GM10847 (cell line): ENCODE data around the gene ANKRD52.

ENCODE experiments used
- POLR2A ChIP-seq: IDR thresholded peaks from 2 replicates; pipeline ENCODE4 v1.6.1; 2011; ENCODE audit not compliant: insufficient read length; ENCODE audit errors: extremely low read depth

ANKRD52 gene

GRCh38 chr12:56255671-56256070 is 2.5 kb downstream of the ANKRD52 start:
- TF ChIP-seq POLR2A: no peak

- TF ChIP-seq POLR2A: no peak
These were observed 5.1 kb downstream of the ANKRD52 start for GRCh38 chr12:56253091-56253490.

- TF ChIP-seq POLR2A: no peak
These were observed 5.5 kb downstream of the ANKRD52 start for GRCh38 chr12:56252649-56253048.

- no peak for TF ChIP-seq POLR2A
These were observed 9.5 kb downstream of the ANKRD52 start for GRCh38 chr12:56248711-56249110.

GRCh38 chr12:56247923-56248322 is 10.3 kb downstream of the ANKRD52 start:
- TF ChIP-seq POLR2A: no peak

GRCh38 chr12:56244494-56244893 is 13.7 kb downstream of the ANKRD52 start:
- TF ChIP-seq POLR2A: no peak

GRCh38 chr12:56243731-56244181 is 14.4 kb downstream of the ANKRD52 start:
- TF ChIP-seq POLR2A: no peak

- no peak for TF ChIP-seq POLR2A
These were observed 15.2 kb downstream of the ANKRD52 start for GRCh38 chr12:56242986-56243385.

- no peak for TF ChIP-seq POLR2A
These were observed 16.5 kb downstream of the ANKRD52 start for GRCh38 chr12:56241424-56242303.

- no peak for TF ChIP-seq POLR2A
These were observed 20.6 kb downstream of the ANKRD52 start for GRCh38 chr12:56237552-56237951.

GRCh38 chr12:56236985-56237384 is 21.2 kb downstream of the ANKRD52 start:
- TF ChIP-seq POLR2A: no peak

- no peak for TF ChIP-seq POLR2A
These were observed 22.1 kb downstream of the ANKRD52 start for GRCh38 chr12:56236091-56236490.

GRCh38 chr12:56234746-56235436 is 23.3 kb downstream of the ANKRD52 start:
- no peak for TF ChIP-seq POLR2A

- TF ChIP-seq POLR2A: no peak
These were observed 27.0 kb downstream of the ANKRD52 start for GRCh38 chr12:56231184-56231582.

GRCh38 chr12:56230432-56231183 is 27.6 kb downstream of the ANKRD52 start:
- TF ChIP-seq POLR2A: no peak
